SU-DHL-6 (cell line): Measurements from ENCODE around the gene DQX1.
"Not testable (repeated sequence)": the region's sequence is repeated elsewhere in the genome, so short reads cannot be mapped to it uniquely, and the experiment has no call there.

ENCODE experiments used
- EZH2phosphoT487 ChIP-seq: fragments of 200-600 bp; sonication (generic), shearing (Covaris generic); conservative IDR thresholded peaks from 2 replicates; pipeline ENCODE4 v1.6.1; 2018; ENCODE audit warnings: mild to moderate bottlenecking, antibody characterized with exemption, low read length, moderate library complexity, mixed read lengths
- TF ChIP-seq, protein P1 (sequence below): fragments of 200-600 bp; sonication (generic); IDR thresholded peaks from one replicate; pipeline ENCODE4 v1.5.1; 2017; ENCODE audit warnings: antibody characterized with exemption, mild to moderate bottlenecking, low read length, moderate library complexity; ENCODE audit not compliant: insufficient read depth, poor library complexity, severe bottlenecking

DNA sequence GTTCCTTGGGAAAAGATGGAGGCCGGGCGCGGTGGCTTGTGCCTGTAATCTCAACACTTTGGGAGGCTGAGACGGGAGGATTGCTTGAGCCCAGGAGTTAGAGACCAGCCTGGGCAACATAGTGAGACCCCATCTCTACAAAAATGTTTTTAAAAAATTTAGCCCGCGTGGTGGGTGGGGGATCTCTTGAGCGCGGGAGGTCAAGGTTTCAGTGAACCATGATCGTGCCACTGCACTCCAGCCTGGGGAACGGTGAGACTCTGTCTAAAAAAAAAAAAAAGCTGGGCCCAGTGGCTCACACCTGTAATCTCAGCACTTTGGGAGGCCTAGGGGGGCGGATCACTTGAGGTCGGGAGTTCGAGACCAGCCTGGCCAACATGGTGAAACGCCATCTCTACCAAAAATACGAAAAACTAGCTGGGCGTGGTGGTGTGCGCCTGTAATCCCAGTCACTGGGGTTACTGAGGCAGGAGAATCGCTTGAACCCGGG lies 42.3 kb downstream of the DQX1 start:
- TF ChIP-seq, protein P1, sequence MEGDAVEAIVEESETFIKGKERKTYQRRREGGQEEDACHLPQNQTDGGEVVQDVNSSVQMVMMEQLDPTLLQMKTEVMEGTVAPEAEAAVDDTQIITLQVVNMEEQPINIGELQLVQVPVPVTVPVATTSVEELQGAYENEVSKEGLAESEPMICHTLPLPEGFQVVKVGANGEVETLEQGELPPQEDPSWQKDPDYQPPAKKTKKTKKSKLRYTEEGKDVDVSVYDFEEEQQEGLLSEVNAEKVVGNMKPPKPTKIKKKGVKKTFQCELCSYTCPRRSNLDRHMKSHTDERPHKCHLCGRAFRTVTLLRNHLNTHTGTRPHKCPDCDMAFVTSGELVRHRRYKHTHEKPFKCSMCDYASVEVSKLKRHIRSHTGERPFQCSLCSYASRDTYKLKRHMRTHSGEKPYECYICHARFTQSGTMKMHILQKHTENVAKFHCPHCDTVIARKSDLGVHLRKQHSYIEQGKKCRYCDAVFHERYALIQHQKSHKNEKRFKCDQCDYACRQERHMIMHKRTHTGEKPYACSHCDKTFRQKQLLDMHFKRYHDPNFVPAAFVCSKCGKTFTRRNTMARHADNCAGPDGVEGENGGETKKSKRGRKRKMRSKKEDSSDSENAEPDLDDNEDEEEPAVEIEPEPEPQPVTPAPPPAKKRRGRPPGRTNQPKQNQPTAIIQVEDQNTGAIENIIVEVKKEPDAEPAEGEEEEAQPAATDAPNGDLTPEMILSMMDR: not testable (repeated sequence)
- not testable (repeated sequence) for TF ChIP-seq EZH2phosphoT487
